GM10847 (cell line): ENCODE measurements around the gene VRK3.

ENCODE experiments used
- POLR2A ChIP-seq: IDR thresholded peaks from 2 replicates; pipeline ENCODE4 v1.6.1; 2011; ENCODE audit not compliant: insufficient read length; ENCODE audit errors: extremely low read depth

Gene VRK3

DNA sequence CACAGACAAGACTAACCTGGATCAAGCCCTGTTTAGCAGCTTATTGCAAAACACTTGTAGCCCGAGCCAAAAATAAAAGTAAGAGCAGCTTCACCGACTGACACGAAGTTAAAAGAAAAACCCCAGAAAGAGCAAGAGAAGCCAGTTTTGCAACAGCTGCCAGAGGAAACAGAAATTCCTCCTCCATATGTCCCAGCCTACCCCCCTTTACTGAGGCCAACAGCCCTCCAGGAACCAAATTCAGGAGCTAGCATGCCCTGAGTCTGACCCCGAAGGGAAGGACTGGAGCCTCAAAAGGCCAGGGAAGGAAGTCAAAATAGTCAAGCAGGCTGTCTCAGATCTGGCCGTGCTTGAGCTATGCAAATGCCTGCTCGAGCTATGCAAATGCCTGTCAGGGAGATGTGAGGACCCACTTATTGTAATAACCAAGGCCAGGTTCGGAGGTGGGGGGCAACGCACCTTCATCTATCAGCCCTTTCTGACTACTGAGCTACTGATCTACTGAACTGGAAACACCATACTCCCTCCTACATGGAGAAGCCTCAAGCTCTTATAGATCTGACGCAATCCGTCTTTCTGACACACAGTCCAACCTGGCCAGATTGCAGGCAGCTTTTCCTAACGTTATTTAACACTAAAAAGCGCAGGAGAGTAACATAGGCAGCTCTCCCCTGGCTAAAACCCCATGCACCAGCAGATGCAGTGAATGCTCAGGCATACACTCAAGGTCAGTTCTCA lies 70.9 kb downstream of the VRK3 start:
- TF ChIP-seq POLR2A, result no peak

- TF ChIP-seq POLR2A, result no peak
Observed at GRCh38 chr19:49953416-49953815, 71.8 kb downstream of the VRK3 start.

DNA sequence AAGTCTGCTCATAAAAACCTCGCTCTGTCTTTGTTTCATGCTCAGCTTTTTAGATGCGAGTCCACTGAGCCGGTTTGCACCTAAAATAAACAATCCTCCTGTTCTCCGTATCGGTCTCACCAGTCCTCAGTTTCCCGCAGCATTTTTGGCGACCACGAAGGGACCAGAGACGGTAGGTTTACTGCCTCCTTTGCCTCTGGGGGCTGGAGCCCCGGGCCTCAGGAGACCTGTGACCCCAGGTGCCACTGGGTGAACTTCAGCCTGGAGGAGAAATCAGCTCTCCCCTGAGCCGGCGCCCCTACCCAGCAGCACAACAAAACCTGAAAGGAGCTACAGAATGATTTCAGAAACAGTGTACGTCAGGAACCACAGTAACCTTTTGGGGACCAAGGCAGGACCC lies 72.3 kb downstream of the VRK3 start:
- TF ChIP-seq POLR2A, result no peak

DNA sequence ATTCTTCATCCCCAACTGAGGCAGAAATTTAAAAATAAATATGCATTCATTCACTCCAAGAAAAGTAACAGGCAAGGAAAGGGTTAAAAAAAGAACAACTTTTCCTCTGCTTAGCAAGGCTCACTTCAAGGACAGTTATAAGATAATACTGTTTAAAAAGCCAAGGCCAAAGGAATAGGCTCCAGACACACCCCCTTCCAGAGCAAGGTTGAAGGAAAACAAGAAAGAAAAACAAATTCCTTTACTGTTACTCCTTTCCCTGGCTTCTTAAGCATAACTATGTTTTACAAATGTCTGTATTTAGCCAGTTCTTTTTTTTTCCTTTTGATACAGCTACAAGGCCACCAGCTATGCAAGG lies 72.7 kb downstream of the VRK3 start:
- TF ChIP-seq POLR2A, result no peak

DNA sequence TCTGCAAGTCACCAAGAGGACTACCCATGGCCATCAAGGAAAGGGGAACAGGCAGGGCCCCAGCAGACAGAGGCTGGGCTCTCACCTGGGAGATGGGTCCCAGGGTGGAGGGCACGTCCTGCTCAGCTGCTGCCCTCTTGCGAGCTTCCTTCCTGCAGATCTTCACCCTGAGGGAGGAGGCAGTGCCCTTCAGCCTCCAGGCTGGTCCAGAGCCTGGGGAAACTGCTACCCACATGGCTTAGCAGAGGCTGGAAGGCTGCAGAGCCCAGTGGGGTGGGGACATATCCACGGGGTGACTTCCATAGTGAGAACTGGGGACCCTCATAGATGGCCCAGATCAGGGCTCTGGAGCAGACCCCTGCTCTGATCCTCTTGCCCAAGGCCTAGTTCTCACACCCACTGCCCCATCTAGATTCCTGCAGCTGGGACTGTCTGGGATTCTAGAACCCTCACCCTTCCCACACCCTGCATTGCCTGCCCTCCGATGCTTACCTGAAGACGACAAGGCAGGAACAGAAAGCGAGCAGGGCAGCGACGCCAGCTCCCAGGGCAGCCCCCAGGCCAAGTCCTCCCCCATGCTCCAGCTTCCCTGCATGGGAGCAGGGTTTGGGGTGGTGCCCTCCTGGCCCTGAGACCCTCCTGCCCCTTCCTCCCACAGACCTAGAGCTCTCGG lies 73.2 kb downstream of the VRK3 start:
- TF ChIP-seq POLR2A, result no peak

DNA sequence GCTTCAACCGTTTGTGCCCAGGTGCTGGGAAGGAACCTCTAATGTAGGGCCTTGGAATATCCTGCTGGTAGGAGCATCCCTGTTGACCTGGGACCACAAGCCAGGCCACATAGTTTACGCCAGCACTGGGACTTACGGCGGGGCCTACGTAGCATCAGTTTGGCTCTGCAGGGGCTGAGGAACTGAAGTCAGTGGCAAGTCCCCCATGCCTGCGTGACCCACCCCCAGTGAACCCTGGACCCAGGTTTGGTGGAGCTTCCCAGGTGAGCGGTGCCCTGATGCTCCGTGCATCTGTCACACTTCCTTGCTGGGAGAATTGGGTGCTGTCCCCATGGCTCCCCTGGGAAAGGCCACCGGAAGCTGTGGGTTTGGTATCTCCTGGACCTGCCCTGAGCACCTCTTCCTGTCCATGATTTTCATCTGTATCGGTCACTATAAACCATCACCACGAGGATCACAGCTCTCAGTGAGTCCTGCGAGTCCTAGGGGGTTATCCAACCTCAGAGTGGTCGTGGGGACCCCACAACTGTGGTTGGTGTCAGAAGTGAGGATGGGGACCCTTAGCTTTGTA lies 74.1 kb downstream of the VRK3 start:
- no peak for TF ChIP-seq POLR2A

- TF ChIP-seq POLR2A, result no peak
Observed at GRCh38 chr19:49950590-49950948, 74.6 kb downstream of the VRK3 start.

DNA sequence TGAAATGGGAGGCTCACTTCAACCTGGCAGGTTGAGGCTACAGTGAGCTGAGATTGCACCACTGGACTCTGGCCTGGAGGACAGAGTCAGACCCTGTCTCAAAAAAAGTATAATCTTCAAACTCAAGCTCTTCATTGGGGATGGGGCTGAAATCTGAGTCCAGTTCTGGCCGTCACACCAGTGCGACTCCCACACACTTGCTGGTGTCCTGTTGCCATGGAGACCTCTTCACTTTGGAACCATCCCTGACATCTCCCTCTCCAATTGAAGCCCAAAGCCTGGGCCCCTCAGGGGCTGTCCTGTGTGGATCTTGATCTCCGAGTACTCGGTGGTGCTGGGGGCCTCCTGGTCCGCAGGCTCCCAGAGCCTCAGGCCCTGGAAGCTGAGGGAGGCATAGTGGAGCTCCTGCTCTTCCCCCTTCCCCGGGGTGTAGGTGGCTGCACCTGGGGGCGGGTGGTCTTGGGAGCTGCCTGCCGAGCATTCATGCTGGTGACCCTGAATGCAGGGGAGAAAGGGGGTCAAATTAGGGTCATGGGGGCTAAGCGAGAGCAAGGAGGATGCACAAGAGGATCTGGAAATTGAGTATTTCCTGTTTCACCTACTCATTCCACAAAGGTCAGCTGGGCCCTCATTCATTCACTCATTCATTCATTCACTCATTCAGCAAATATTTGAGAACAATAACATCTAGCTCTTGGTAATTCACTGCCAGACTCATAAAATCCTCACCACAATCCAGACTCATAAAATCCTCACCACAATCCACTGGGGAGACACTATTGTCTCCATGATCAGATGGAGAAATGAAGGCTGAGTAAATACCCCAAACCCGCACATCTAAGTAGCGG lies 75.2 kb downstream of the VRK3 start:
- no peak for TF ChIP-seq POLR2A

DNA sequence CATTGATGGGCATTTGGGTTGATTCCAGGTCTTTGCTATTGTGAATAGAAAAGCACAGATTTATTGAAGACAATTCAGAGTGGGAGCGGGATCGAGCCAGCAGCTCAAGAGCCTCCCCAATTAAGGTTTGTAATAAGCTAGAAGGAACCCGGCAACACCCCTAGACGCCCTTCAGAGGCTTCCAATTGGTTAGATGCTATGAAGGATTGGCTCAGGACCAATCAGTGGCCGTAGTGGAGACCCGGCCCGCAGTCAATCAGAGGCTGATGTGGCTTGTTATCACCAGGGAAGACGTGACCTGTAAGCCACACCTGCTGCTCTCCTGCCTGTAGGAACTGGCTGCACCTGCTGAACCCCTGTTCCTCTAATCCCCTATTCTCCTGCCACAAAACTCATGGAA lies 78.8 kb downstream of the VRK3 start:
- TF ChIP-seq POLR2A, result no peak

GRCh38 chr19:49940482-49940791 lies 84.7 kb downstream of the VRK3 start:
- no peak for TF ChIP-seq POLR2A

- no peak for TF ChIP-seq POLR2A
Observed at GRCh38 chr19:49939721-49940481, 85.3 kb downstream of the VRK3 start.

DNA sequence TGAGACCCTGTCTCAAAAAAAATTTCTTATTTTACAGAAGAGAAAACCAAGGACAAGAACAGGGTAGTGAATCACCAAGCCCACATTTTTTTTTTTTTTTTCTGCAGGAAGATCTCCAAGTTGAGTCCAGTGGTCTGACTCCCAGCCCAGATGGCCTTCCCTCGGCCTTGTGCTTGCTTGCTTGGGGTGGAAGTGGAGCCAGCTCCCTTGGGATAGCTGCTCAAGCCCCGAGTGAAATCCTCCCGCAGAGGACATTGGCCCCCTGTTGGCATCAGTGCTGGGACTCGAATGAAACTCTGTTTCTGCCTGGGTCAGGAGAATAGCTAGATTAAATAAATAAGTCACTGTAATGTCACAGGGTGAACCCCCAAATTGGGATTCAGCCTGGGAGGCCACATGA lies 86.5 kb downstream of the VRK3 start:
- TF ChIP-seq POLR2A, result no peak

DNA sequence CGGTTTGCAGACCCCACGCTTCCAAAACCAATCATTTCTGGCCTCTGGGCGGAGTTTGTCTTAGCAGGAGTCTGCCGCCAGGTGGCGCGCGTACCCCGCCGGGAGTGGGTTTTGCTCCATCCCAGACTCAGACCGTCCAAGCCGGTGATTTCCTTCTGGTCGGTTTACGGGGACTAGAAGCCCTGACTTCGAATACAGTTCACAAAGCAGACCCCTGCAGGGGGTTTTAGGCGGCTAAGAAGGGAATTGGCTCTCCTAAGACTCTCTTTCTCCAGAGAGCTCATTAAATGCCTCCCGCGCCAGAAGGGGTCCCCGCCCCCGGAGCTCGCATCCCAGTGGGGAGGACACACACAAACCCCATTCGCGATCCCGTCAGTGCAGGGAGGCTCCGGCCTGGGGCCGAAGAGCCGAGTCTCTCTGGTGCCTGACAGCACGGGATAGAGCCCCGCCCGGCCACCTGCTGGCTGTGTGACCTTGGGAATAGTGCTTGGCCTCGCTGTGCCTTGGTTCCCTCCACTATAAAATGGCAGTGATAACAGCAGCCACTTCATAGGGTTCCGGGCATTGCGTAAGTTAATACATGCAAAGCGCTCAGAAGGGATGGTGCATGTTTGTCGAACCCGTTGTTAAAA lies 87.3 kb downstream of the VRK3 start:
- no peak for TF ChIP-seq POLR2A

GRCh38 chr19:49936549-49936948 lies 88.6 kb downstream of the VRK3 start:
- no peak for TF ChIP-seq POLR2A

GRCh38 chr19:49933643-49934042 lies 91.5 kb downstream of the VRK3 start:
- TF ChIP-seq POLR2A, result no peak
